H1 (cell line): ENCODE measurements around the gene MACIR. TPM values are rescaled to one million over a fixed set of nuclear protein-coding genes. Genes with fewer than 3 reads are reported as not detected.

Source experiments
- CTCF ChIA-PET: fragments of 300-600 bp; sonication (Branson Sonifier 250); formaldehyde crosslinking; loops from one replicate; lab custom pipeline; 2021; ENCODE audit not compliant: partially characterized antibody; lab: Charles Lee
- POLR2A ChIA-PET: fragments of 300-600 bp; sonication (Branson Sonifier 250); formaldehyde crosslinking; loops from one replicate; lab custom pipeline; 2021; ENCODE audit warnings: inconsistent platforms; ENCODE audit not compliant: partially characterized antibody; lab: Charles Lee
- DNase-seq, 2 experiments: peaks; one replicate each; pipeline versions ENCODE4 v3.0.0 to v3.0.0-alpha.2; 2010 to 2022; ENCODE audit warnings: low spot score in 2 of 2, low read depth in 1 of 2, mixed read lengths in 1 of 2
- FAIRE-seq: peaks from 2 replicates; lab custom pipeline; 2011; peaks lifted over from hg19 to GRCh38; lab: Jason Lieb, UNC
- H2AFZ ChIP-seq: 2 replicates; pipeline ENCODE4 v1.8.1; 2012; ENCODE audit warnings: low read length, inconsistent platforms
- H2AK5ac ChIP-seq: 2 replicates; pipeline ENCODE4 v1.6.1; 2013; ENCODE audit warnings: low read depth, low read length
- H2BK120ac ChIP-seq: replicated peaks from 2 replicates; pipeline ENCODE3; 2013; ENCODE audit warnings: low read depth, low read length, inconsistent platforms
- H2BK12ac ChIP-seq: 2 replicates; pipeline ENCODE4 v1.6.1; 2013; ENCODE audit warnings: low read depth, low read length
- H2BK15ac ChIP-seq: 2 replicates; pipeline ENCODE4 v1.6.1; 2013; ENCODE audit warnings: low read length
- H2BK20ac ChIP-seq: 2 replicates; pipeline ENCODE4 v1.6.1; 2013; ENCODE audit warnings: low read length
- H2BK5ac ChIP-seq: 2 replicates; pipeline ENCODE4 v1.6.1; 2013; ENCODE audit warnings: low read depth, low read length
- H3K14ac ChIP-seq: 2 replicates; pipeline ENCODE4 v1.6.1; 2013; ENCODE audit warnings: inconsistent platforms; ENCODE audit not compliant: insufficient read length
- H3K18ac ChIP-seq: 2 replicates; pipeline ENCODE4 v1.6.1; 2013; ENCODE audit warnings: low read length; ENCODE audit errors: extremely low read depth
- H3K23ac ChIP-seq: 2 replicates; pipeline ENCODE4 v1.6.1; 2013; ENCODE audit warnings: inconsistent platforms; ENCODE audit not compliant: insufficient read length
- H3K23me2 ChIP-seq: 2 replicates; pipeline ENCODE4 v1.6.1; 2013; ENCODE audit warnings: low read depth, low read length
- H3K27ac ChIP-seq: 2 replicates; pipeline ENCODE4 v1.6.1; 2011; ENCODE audit warnings: low read depth, low read length, inconsistent platforms
- H3K27me3 ChIP-seq, 4 experiments: replicated peaks in 1 of 4; 1 replicate in 1 of 4; 2 replicates in 3 of 4; pipeline versions ENCODE4 v1.6.1 to v1.8.1; 2011 to 2013; ENCODE audit warnings: low read length in 3 of 4, mild to moderate bottlenecking in 3 of 4, inconsistent platforms in 2 of 4, mixed read lengths in 2 of 4, moderate library complexity in 1 of 4; ENCODE audit not compliant: control insufficient read depth in 3 of 4, insufficient read depth in 3 of 4; ENCODE audit errors: extremely low read depth in 1 of 4
- H3K36me3 ChIP-seq, 4 experiments: 2 replicates each; pipeline versions ENCODE4 v1.6.1 to v1.8.1; 2011 to 2013; ENCODE audit warnings: mild to moderate bottlenecking in 4 of 4, low read length in 3 of 4, moderate library complexity in 2 of 4, control low read depth in 1 of 4, inconsistent platforms in 1 of 4; ENCODE audit not compliant: insufficient read depth in 4 of 4, control insufficient read depth in 2 of 4
- H3K4ac ChIP-seq: replicated peaks from 2 replicates; pipeline ENCODE3; 2013; ENCODE audit warnings: low read length, low read depth, mixed read lengths, inconsistent platforms; ENCODE audit not compliant: insufficient read length
- H3K4me1 ChIP-seq, 4 experiments: replicated peaks in 1 of 4; 1 replicate in 1 of 4; 2 replicates in 3 of 4; pipeline versions ENCODE4 v1.6.1 to v1.8.1; 2011 to 2013; ENCODE audit warnings: low read length in 3 of 4, inconsistent platforms in 2 of 4, mixed read lengths in 1 of 4; ENCODE audit not compliant: insufficient read depth in 4 of 4, control insufficient read depth in 3 of 4
- H3K4me2 ChIP-seq, 2 experiments: 2 replicates each; pipeline versions ENCODE4 v1.6.1 to v1.8.1; 2011 to 2013; ENCODE audit warnings: low read depth in 2 of 2, low read length in 2 of 2, control low read depth in 1 of 2, inconsistent platforms in 1 of 2, mild to moderate bottlenecking in 1 of 2; ENCODE audit not compliant: insufficient read depth in 1 of 2
- H3K4me3 ChIP-seq, 4 experiments: fragments of 200-600, 300-600 bp in 1 of 4; sonication (generic), shearing (Covaris generic), sonication (Bioruptor Twin) in 1 of 4; 2 replicates each; pipeline versions ENCODE4 v1.5.1 to v1.8.1; 2011 to 2016; ENCODE audit warnings: low read length in 4 of 4, low read depth in 3 of 4, control low read depth in 2 of 4, inconsistent platforms in 2 of 4, mild to moderate bottlenecking in 2 of 4, mixed read lengths in 1 of 4, moderate library complexity in 1 of 4; ENCODE audit not compliant: insufficient read depth in 2 of 4; ENCODE audit errors: extremely low read depth in 1 of 4
- H3K56ac ChIP-seq: replicated peaks from 2 replicates; pipeline ENCODE3; 2013; ENCODE audit warnings: low read depth, mild to moderate bottlenecking, mixed read lengths, low read length, inconsistent platforms; ENCODE audit not compliant: insufficient read length
- H3K79me1 ChIP-seq: 2 replicates; pipeline ENCODE4 v1.6.1; 2013; ENCODE audit warnings: low read depth, low read length, control low read depth
- H3K79me2 ChIP-seq, 2 experiments: 2 replicates each; pipeline versions ENCODE4 v1.6.1 to v1.8.1; 2012 to 2013; ENCODE audit warnings: low read length in 2 of 2, mild to moderate bottlenecking in 2 of 2, inconsistent platforms in 1 of 2; ENCODE audit not compliant: insufficient read depth in 2 of 2, control insufficient read depth in 1 of 2
- H3K9ac ChIP-seq, 4 experiments: replicated peaks in 1 of 4; 1 replicate in 1 of 4; 2 replicates in 3 of 4; pipeline versions ENCODE4 v1.6.1 to v1.8.1; 2011 to 2013; ENCODE audit warnings: low read depth in 3 of 4, low read length in 3 of 4, control low read depth in 2 of 4, mild to moderate bottlenecking in 2 of 4, moderate library complexity in 2 of 4, inconsistent platforms in 1 of 4; ENCODE audit errors: extremely low read depth in 1 of 4
- H3K9me3 ChIP-seq, 2 experiments: 2 replicates each; pipeline versions ENCODE4 v1.6.1 to v1.8.1; 2012 to 2013; ENCODE audit warnings: mild to moderate bottlenecking in 2 of 2, moderate library complexity in 2 of 2, control low read depth in 1 of 2, inconsistent platforms in 1 of 2, low read depth in 1 of 2, low read length in 1 of 2, mixed read lengths in 1 of 2; ENCODE audit not compliant: insufficient read depth in 2 of 2
- H4K20me1 ChIP-seq, 2 experiments: replicated peaks in 1 of 2; 2 replicates each; pipeline versions ENCODE3 to v1.8.1; 2011 to 2013; ENCODE audit warnings: inconsistent platforms in 2 of 2, low read length in 2 of 2, mild to moderate bottlenecking in 1 of 2; ENCODE audit not compliant: insufficient read depth in 2 of 2, control insufficient read depth in 1 of 2
- H4K5ac ChIP-seq: 2 replicates; pipeline ENCODE4 v1.6.1; 2013; ENCODE audit warnings: low read length, low read depth, mixed read lengths, inconsistent platforms; ENCODE audit not compliant: insufficient read length
- H4K8ac ChIP-seq: 2 replicates; pipeline ENCODE4 v1.8.0; 2013; ENCODE audit warnings: mild to moderate bottlenecking, moderate library complexity, low read length, inconsistent platforms; ENCODE audit not compliant: insufficient read depth; ENCODE audit errors: extremely low read depth
- H4K91ac ChIP-seq: replicated peaks from 2 replicates; pipeline ENCODE3; 2013; ENCODE audit warnings: low read length, mixed read lengths, inconsistent platforms; ENCODE audit not compliant: insufficient read length
- ATF2 ChIP-seq: IDR thresholded peaks from 2 replicates; pipeline ENCODE4 v1.6.1; 2012; ENCODE audit warnings: low read length, inconsistent platforms
- CHD1 ChIP-seq: IDR thresholded peaks from 2 replicates; pipeline ENCODE4 v1.6.1; 2012; ENCODE audit warnings: low read depth, low read length, improper control_type of control experiment
- JUN ChIP-seq: IDR thresholded peaks from 2 replicates; pipeline ENCODE4 v1.6.1; 2011; ENCODE audit warnings: low read depth, mild to moderate bottlenecking, improper control_type of control experiment, low read length
- PHF8 ChIP-seq: fragments of 200-600 bp; sonication (generic); conservative IDR thresholded peaks from 2 replicates; pipeline ENCODE4 v1.7.1; 2012; ENCODE audit warnings: low read depth, mild to moderate bottlenecking, inconsistent platforms, low read length, moderate library complexity
- POLR2A ChIP-seq, 2 experiments: IDR thresholded peaks; 1 replicate in 1 of 2; 2 replicates in 1 of 2; pipeline ENCODE4 v1.6.1; 2011; ENCODE audit warnings: low read depth in 2 of 2, low read length in 2 of 2, mild to moderate bottlenecking in 2 of 2; ENCODE audit errors: control extremely low read depth in 1 of 2
- RFX5 ChIP-seq: IDR thresholded peaks from 2 replicates; pipeline ENCODE4 v1.6.1; 2011; ENCODE audit warnings: low read depth, low read length, improper control_type of control experiment, borderline replicate concordance
- RNF2 ChIP-seq: fragments of 200-900, 300-1000 bp; sonication (generic); IDR thresholded peaks from 2 replicates; pipeline ENCODE4 v1.7.1; 2016; ENCODE audit warnings: borderline replicate concordance, low read depth, mild to moderate bottlenecking, antibody characterized with exemption, low read length; ENCODE audit not compliant: poor library complexity, severe bottlenecking; ENCODE audit errors: missing control alignments
- SIX5 ChIP-seq: IDR thresholded peaks from 2 replicates; pipeline ENCODE4 v1.6.1; 2011; ENCODE audit warnings: mild to moderate bottlenecking, low read depth, low read length
- SP2 ChIP-seq: IDR thresholded peaks from 2 replicates; pipeline ENCODE4 v1.6.1; 2012; ENCODE audit warnings: mild to moderate bottlenecking, low read length, inconsistent platforms
- TAF1 ChIP-seq: IDR thresholded peaks from 2 replicates; pipeline ENCODE4 v1.6.1; 2011; ENCODE audit warnings: mild to moderate bottlenecking, low read depth, low read length
- WGBS, 2 experiments: shearing (Covaris generic) in 1 of 2; methylation state at CpG; one replicate each; pipeline versions ENCODE4 v1.1.6 to v1.1.7; 2013 to 2015; ENCODE audit warnings: low lambda C conversion rate in 2 of 2, mixed read lengths in 2 of 2, inconsistent platforms in 1 of 2, low coverage in 1 of 2, missing lambda C conversion rate in 1 of 2; ENCODE audit not compliant: insufficient replicate concordance in 2 of 2, insufficient coverage in 1 of 2, insufficient read length in 1 of 2; ENCODE audit errors: extremely low coverage in 1 of 2, missing lambda C conversion rate in 1 of 2; 5-methylcytosine and 5-hydroxymethylcytosine counted together
- polyA plus RNA-seq, 7 experiments: library from polyadenylated mRNA; depleted of rRNA in 3 of 7; stranded (reverse) in 5 of 7; unstranded in 2 of 7; fragments of >200 nt in 5 of 7; fragments of 200-250 nt in 2 of 7; gene quantifications; 1 replicate in 5 of 7; 2 replicates in 1 of 7; 4 replicates in 1 of 7; pipeline versions ENCODE4 v1.2.1 to v1.2.3, GENCODE V29; 2011 to 2013; ENCODE audit warnings: missing spikeins in 2 of 7, mixed read lengths in 2 of 7
- total RNA-seq: library from RNA; stranded (reverse); fragmentation: NEBNext Ultra II Directional; extraction: Animal tissue kit (Norgen Biotek cat#: 25700); gene quantifications from 2 replicates; pipeline ENCODE4 v1.2.1, GENCODE V29; 2021

Gene MACIR
- total and polyA plus RNA-seq, 2 of the 8 experiments (the other 6 are each of a cell fraction or from before 2014, with no cell fraction given), result 8.0 to 19.2 TPM

- Histone ChIP-seq H3K27ac (no peak overlapping the region), H3K27me3 (no peaks in the 10 kb centered on the region), H4K5ac (no peak overlapping the region), H2BK15ac (no peak overlapping the region), H3K4ac (no peak overlapping the region), H3K4me3 (no peak overlapping the region), H2AK5ac (no peak overlapping the region), H2BK120ac (no peak overlapping the region), H3K56ac (no peak overlapping the region), H3K23me2 (no peaks in the 10 kb centered on the region), H3K79me2 (no peaks in the 10 kb centered on the region), H2AFZ (no peak overlapping the region), H3K4me2 (no peak overlapping the region), H4K8ac (no peak overlapping the region), H3K9me3 (no peaks in the 10 kb centered on the region), H3K23ac (no peak overlapping the region), H3K18ac (no peak overlapping the region), H4K20me1 (no peaks in the 10 kb centered on the region), H3K79me1 (no peaks in the 10 kb centered on the region), H2BK20ac (no peak overlapping the region), H4K91ac (no peak overlapping the region), H3K14ac (no peak overlapping the region), H2BK12ac (no peak overlapping the region), H3K36me3 (no peaks in the 10 kb centered on the region), H3K4me1 (no peaks in the 10 kb centered on the region; a peak in 1 of 7 replicates), H2BK5ac (no peak overlapping the region), H3K9ac (no peak overlapping the region)
- TF ChIP-seq RNF2, result no peak
- no peak for TF ChIP-seq JUN
- TF ChIP-seq CHD1, result no peak
- TF ChIP-seq PHF8, result no peak
- no peak for TF ChIP-seq RFX5
- TF ChIP-seq SIX5, result no peak
- TF ChIP-seq TAF1, result no peak
- TF ChIP-seq SP2, result no peak
- TF ChIP-seq POLR2A (IDR thresholded peaks at IDR 0.05; ENCODE audit: control extremely low read depth in 1 of 2, low read depth in 2 of 2, low read length in 2 of 2), result no peak
- TF ChIP-seq ATF2, result no peak
- POLR2A ChIA-PET, result interaction anchor here (1.2 kb wide), 1 partner anchor 13 kb away, joined by 4 read pairs; no protein-coding TSS in a partner anchor
- WGBS, 2 experiments, result 96% methylated on average over 2 of the region's 2 CpGs; no CpG with 5 or more reads in 1 of the 2 experiments
- CTCF ChIA-PET, result interaction anchor here (0.7 to 8.4 kb wide), 4 partner anchors 10 to 1131 kb away, joined by 3 to 71 read pairs (median 4); no protein-coding TSS in a partner anchor
- FAIRE-seq, result no peak
- no peak for DNase-seq
These were observed 46.7 kb upstream of the MACIR start for GRCh38 chr5:103211576-103212561.
